ENCODE data around the gene ACOX1.

Gene ACOX1

GRCh38 chr17:75906143-75906884 is 72.7 kb downstream of the ACOX1 start:
- no peak for FAIRE-seq

GRCh38 chr17:75904749-75905521 is 74.0 kb downstream of the ACOX1 start, which contains the start of gene MRPL38:
Gene MRPL38, minus strand, starts transcription at chr17:75904884. Its CDS starts 9 bp downstream, at chr17:75904875.
- peak; percentile 65; the same call in 1 of the 2 replicates for TF ChIP-seq POLR2AphosphoS5 (IDR thresholded peaks at IDR 0.05; ENCODE audit: low read depth, low read length)
- peak; percentile 76 for TF ChIP-seq PAX5 (IDR thresholded peaks at IDR 0.05; ENCODE audit: insufficient read depth, low read length, severe bottlenecking)
- peak; percentile 83 for TF ChIP-seq TAF1 (IDR thresholded peaks at IDR 0.05; ENCODE audit: low read depth, low read length)
- TF ChIP-seq POLR2A (IDR thresholded peaks at IDR 0.05; ENCODE audit: low read depth, low read length): peak; percentile 57; the same call in 1 of the 2 replicates
- TF ChIP-seq SPI1 (IDR thresholded peaks at IDR 0.05; ENCODE audit: low read depth, low read length): no peak
- 0 out of 2 replicates have a peak, but pooled peaks have one; percentile 53 for TF ChIP-seq POU2F2 (IDR thresholded peaks at IDR 0.05; ENCODE audit: low read depth, low read length)
- FAIRE-seq: peak; percentile 97
- peak; percentile 99 for DNase-seq (ENCODE audit: insufficient read length, low spot score)

More at GRCh38 chr17:75906143-75906884, 72.7 kb downstream of the ACOX1 start:
- TF ChIP-seq POU2F2 (IDR thresholded peaks at IDR 0.05; ENCODE audit: low read depth, low read length) (no peak), SPI1 (IDR thresholded peaks at IDR 0.05; ENCODE audit: low read depth, low read length) (no peak), POLR2A (IDR thresholded peaks at IDR 0.05; ENCODE audit: low read depth, low read length) (no peak), TAF1 (IDR thresholded peaks at IDR 0.05; ENCODE audit: low read depth, low read length) (no peak), PAX5 (IDR thresholded peaks at IDR 0.05; ENCODE audit: insufficient read depth, low read length, severe bottlenecking) (no peak), POLR2AphosphoS5 (IDR thresholded peaks at IDR 0.05; ENCODE audit: low read depth, low read length) (no peak)
- DNase-seq (ENCODE audit: insufficient read length, low spot score): no peak

- no peak for FAIRE-seq
- TF ChIP-seq POLR2A (IDR thresholded peaks at IDR 0.05; ENCODE audit: low read depth, low read length) (no peak), POU2F2 (IDR thresholded peaks at IDR 0.05; ENCODE audit: low read depth, low read length) (no peak), POLR2AphosphoS5 (IDR thresholded peaks at IDR 0.05; ENCODE audit: low read depth, low read length) (peak; percentile 12; the same call in 1 of the 2 replicates)
- DNase-seq (ENCODE audit: insufficient read length, low spot score): no peak
Measured at GRCh38 chr17:75902406-75902805, 76.6 kb downstream of the ACOX1 start.

- no peak for FAIRE-seq
- DNase-seq (ENCODE audit: insufficient read length, low spot score): no peak
Measured at GRCh38 chr17:75901727-75902126, 77.2 kb downstream of the ACOX1 start.

GRCh38 chr17:75900691-75901533 is 78.1 kb downstream of the ACOX1 start:
- FAIRE-seq (no peak), DNase-seq (ENCODE audit: insufficient read length, low spot score) (no peak)
- TF ChIP-seq SPI1 (IDR thresholded peaks at IDR 0.05; ENCODE audit: low read depth, low read length) (no peak), PAX5 (IDR thresholded peaks at IDR 0.05; ENCODE audit: insufficient read depth, low read length, severe bottlenecking) (no peak), POLR2A (IDR thresholded peaks at IDR 0.05; ENCODE audit: low read depth, low read length) (no peak), POU2F2 (IDR thresholded peaks at IDR 0.05; ENCODE audit: low read depth, low read length) (no peak), TAF1 (IDR thresholded peaks at IDR 0.05; ENCODE audit: low read depth, low read length) (no peak), POLR2AphosphoS5 (IDR thresholded peaks at IDR 0.05; ENCODE audit: low read depth, low read length) (no peak)

More at GRCh38 chr17:75901727-75902126, 77.2 kb downstream of the ACOX1 start:
- TF ChIP-seq POLR2AphosphoS5 (IDR thresholded peaks at IDR 0.05; ENCODE audit: low read depth, low read length) (no peak), TAF1 (IDR thresholded peaks at IDR 0.05; ENCODE audit: low read depth, low read length) (no peak), PAX5 (IDR thresholded peaks at IDR 0.05; ENCODE audit: insufficient read depth, low read length, severe bottlenecking) (no peak), POLR2A (IDR thresholded peaks at IDR 0.05; ENCODE audit: low read depth, low read length) (no peak), POU2F2 (IDR thresholded peaks at IDR 0.05; ENCODE audit: low read depth, low read length) (no peak), SPI1 (IDR thresholded peaks at IDR 0.05; ENCODE audit: low read depth, low read length) (no peak)

GRCh38 chr17:75899767-75900468 is 79.0 kb downstream of the ACOX1 start:
- no peak for DNase-seq (ENCODE audit: insufficient read length, low spot score)
- no peak for TF ChIP-seq TAF1 (IDR thresholded peaks at IDR 0.05; ENCODE audit: low read depth, low read length)
- no peak for TF ChIP-seq POLR2AphosphoS5 (IDR thresholded peaks at IDR 0.05; ENCODE audit: low read depth, low read length)
- no peak for TF ChIP-seq PAX5 (IDR thresholded peaks at IDR 0.05; ENCODE audit: insufficient read depth, low read length, severe bottlenecking)
- TF ChIP-seq POLR2A (IDR thresholded peaks at IDR 0.05; ENCODE audit: low read depth, low read length): no peak
- TF ChIP-seq SPI1 (IDR thresholded peaks at IDR 0.05; ENCODE audit: low read depth, low read length): no peak
- no peak for TF ChIP-seq POU2F2 (IDR thresholded peaks at IDR 0.05; ENCODE audit: low read depth, low read length)
- no peak for FAIRE-seq

GRCh38 chr17:75899353-75899752 is 79.6 kb downstream of the ACOX1 start:
- FAIRE-seq: no peak
- DNase-seq (ENCODE audit: insufficient read length, low spot score): no peak
- no peak for TF ChIP-seq POLR2A (IDR thresholded peaks at IDR 0.05; ENCODE audit: low read depth, low read length)
- no peak for TF ChIP-seq POLR2AphosphoS5 (IDR thresholded peaks at IDR 0.05; ENCODE audit: low read depth, low read length)
- TF ChIP-seq POU2F2 (IDR thresholded peaks at IDR 0.05; ENCODE audit: low read depth, low read length): no peak
- TF ChIP-seq PAX5 (IDR thresholded peaks at IDR 0.05; ENCODE audit: insufficient read depth, low read length, severe bottlenecking): no peak

- TF ChIP-seq SPI1 (IDR thresholded peaks at IDR 0.05; ENCODE audit: low read depth, low read length) (no peak), TAF1 (IDR thresholded peaks at IDR 0.05; ENCODE audit: low read depth, low read length) (no peak), PAX5 (IDR thresholded peaks at IDR 0.05; ENCODE audit: insufficient read depth, low read length, severe bottlenecking) (no peak), POLR2A (IDR thresholded peaks at IDR 0.05; ENCODE audit: low read depth, low read length) (no peak), POLR2AphosphoS5 (IDR thresholded peaks at IDR 0.05; ENCODE audit: low read depth, low read length) (no peak), POU2F2 (IDR thresholded peaks at IDR 0.05; ENCODE audit: low read depth, low read length) (no peak)
- no peak for FAIRE-seq
Measured at GRCh38 chr17:75898791-75899190, 80.2 kb downstream of the ACOX1 start.

More at GRCh38 chr17:75898791-75899190, 80.2 kb downstream of the ACOX1 start:
- DNase-seq (ENCODE audit: insufficient read length, low spot score): no peak
